GM15510 (cell line): ENCODE measurements around the gene HP1BP3.

Experiments used
- POLR2A ChIP-seq: IDR thresholded peaks from 3 replicates; pipeline ENCODE4 v1.6.1; 2011; ENCODE audit warnings: borderline replicate concordance; ENCODE audit not compliant: insufficient read length; ENCODE audit errors: extremely low read depth

The HP1BP3 gene

GRCh38 chr1:20732588-20733359, 54.3 kb downstream of the HP1BP3 start, which contains the start of gene SH2D5:
Gene SH2D5 (minus strand): TSS chr1:20732703. CDS start chr1:20728044, 4,659 bp downstream.
- TF ChIP-seq POLR2A, result no peak

- no peak for TF ChIP-seq POLR2A
Measured at GRCh38 chr1:20732071-20732587, 55.0 kb downstream of the HP1BP3 start.

GRCh38 chr1:20731057-20731991, 55.8 kb downstream of the HP1BP3 start:
- no peak for TF ChIP-seq POLR2A

- TF ChIP-seq POLR2A, result no peak
Measured at GRCh38 chr1:20730690-20731056, 56.4 kb downstream of the HP1BP3 start.

GRCh38 chr1:20729990-20730689, 57.0 kb downstream of the HP1BP3 start:
- no peak for TF ChIP-seq POLR2A

GRCh38 chr1:20729155-20729931, 57.8 kb downstream of the HP1BP3 start:
- no peak for TF ChIP-seq POLR2A

DNA sequence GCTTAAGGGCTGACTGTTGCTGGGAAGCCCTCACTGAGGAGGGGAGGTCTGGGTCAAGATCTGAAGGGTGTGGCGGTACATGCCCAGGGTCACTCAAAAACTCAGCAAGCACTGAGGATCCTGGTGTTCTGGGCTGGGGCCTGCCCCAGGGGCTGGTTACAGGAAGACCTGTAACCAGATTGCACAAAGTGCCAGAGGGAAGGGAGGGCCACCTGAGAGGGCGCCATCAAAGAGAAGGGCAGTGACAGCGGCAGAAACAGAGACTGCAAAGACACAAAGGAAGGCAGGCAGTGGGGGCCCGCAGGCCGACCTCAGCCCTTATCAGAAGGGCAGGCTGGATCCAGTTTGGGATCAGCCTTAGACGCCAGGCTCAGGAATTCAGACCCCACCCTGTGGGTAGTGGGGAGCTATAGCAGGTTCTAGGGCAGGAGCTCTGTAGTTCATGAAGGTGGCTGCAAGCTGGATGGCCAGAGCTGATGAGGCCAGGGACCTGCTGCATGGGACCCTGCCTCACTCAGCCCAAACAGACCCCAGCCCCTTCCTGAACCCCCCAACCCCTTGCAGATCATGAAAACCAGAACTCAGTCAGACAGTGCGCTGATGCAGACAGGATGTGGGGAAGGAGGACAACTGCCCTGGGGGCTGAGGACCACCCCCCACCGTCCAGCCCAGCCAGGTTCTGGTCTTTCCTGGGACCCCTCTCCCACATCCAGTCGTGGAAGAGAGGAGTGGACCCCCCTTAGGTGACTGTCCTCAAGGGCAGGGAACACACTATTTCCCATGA, 58.5 kb downstream of the HP1BP3 start:
- no peak for TF ChIP-seq POLR2A

DNA sequence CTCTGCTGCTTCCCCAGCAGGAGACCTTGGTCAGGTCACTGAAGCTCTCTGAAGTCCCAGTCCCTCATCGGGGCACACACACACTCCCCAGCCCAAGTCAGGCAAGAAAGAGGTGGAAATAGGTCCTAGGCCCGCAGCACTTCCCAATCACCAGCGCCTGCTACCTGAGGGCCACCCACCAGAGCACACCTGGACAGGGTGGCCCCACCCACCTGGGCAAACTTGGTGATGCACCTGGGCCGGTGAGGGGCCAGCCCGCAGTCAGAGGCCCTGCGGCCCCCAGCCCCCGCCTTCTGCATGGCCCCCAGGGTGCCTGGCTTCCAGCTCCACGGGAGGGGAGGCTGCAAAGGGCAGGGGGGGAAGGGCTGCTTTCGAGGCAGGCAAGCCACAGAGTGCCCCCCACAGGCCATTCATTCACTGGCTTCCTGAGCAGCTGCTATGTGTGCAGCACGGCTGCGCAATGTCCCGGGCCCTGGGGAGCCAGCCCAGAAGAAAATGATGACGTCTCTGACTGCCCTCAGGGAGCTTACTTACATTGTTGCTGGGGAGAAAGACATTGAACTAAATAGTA, 59.3 kb downstream of the HP1BP3 start:
- no peak for TF ChIP-seq POLR2A

DNA sequence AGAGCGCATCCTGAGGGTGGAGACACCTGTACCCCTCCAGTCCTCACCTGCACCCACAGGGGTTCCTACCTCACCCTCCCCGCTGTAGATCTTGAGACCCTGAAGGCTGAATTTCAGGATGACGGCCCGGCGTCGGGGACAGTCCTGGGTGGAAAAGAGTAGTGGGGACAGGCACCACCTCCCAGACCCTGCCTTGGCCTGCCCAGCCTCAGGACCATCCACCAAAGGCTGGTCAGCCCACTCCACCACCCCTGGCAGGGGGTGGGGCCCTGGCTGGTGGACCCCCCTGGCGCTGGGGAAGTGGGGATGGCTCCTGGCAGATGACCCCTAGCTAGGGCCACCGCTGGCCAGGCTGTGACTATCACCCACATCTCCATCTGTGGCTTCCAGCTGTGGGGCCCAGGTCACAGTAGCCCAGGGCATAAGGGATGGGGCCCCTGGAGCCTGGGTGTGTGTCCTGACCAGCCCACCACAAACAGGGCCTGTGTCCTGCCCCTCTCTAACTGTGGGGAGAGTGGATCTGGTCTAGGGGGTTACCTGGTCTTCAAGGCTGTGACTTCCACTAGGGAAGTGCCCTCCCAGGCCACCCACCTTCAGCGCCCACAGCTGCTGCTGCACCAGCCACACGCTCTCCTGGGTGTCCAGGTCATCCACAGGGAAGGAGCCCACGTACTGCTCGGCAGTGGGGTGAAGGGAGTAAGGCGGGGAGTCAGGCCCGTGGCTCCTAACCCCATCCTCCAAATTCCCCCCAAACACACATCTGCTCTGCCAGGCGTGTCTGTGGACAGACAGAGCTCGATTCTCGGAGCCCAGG, 60.0 kb downstream of the HP1BP3 start:
- TF ChIP-seq POLR2A, result no peak

- no peak for TF ChIP-seq POLR2A
Measured at GRCh38 chr1:20726118-20726911, 60.8 kb downstream of the HP1BP3 start.
